NCI-H2029 (cell line): ENCODE results near the gene ZSCAN2.

Experiments
- DNase-seq: peaks from one replicate; lab custom pipeline; 2025; lab: John Stamatoyannopoulos, UW

ZSCAN2 gene

DNA sequence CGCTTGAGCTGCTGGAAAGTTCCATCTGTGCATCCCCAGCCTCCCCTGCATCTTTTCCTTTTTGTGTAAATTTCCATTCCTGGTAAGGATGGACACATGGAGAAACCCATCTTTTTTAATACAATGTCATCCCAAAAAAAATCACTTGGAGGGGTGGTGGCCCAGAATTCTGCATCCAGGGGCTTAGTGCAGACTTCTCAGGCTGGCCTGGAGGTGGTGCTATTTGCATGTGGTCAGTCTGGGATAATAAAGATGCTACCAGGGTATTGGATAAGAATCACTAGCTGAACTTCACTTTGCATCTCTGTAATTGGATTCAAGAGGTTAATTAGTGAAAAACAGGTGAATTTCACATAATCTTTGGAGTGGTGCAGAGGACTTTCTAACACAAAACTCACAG, 1.8 kb upstream of the ZSCAN2 start:
- no peak for DNase-seq

DNA sequence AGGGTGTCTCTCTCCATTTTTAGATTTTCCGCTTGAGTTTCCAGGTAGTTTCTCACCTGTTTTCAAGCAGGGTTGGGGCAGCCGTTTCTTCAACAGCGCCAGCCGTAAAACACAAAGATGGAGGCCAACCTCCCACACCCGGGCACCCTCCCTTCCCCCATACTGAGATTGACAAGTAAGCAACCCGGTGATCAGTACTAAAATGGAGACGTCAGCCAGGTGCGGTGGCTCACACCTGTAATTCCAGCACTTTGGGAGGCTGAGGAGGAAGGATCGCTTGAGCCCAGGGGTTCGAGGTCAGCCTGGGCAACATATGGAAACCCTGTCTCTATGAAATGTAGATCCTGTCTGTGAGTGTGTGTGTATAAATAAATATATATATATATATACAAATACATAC, 903 bp upstream of the ZSCAN2 start:
- DNase-seq = no peak

DNA sequence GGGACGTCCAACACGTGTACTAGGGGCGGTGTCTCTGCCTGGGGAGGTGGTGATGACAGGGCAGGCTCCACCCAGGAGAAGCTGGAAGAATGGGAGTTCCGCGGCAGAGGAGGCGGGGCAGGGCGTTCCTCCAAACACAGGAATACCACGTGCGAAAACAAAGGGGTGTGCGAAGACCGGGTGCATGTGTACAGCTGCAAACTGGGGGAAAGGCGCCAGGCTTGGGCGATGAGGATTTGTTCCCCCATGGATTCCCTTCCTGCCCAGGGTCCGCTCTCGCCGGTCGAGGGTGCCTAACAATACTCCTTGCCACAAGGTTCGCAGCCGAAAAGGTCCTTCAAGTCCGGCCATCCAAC, 500 bp upstream of the ZSCAN2 start:
- DNase-seq = peak; percentile 29

DNA sequence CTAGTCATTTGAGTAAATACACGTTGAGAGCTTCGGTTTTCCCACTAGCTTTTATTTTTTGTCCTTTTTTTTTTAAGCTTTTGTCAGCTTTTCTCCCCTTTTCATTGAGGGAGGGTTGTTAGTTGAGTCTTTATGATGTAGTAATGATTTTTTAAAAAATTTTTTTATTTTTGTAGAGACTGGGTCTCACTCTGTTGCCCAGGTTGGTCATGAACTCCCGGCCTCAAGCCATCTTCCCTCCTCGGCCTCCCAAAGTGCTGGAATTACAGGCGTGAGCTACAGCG, 688 bp downstream of the ZSCAN2 start:
- DNase-seq = no peak

DNA sequence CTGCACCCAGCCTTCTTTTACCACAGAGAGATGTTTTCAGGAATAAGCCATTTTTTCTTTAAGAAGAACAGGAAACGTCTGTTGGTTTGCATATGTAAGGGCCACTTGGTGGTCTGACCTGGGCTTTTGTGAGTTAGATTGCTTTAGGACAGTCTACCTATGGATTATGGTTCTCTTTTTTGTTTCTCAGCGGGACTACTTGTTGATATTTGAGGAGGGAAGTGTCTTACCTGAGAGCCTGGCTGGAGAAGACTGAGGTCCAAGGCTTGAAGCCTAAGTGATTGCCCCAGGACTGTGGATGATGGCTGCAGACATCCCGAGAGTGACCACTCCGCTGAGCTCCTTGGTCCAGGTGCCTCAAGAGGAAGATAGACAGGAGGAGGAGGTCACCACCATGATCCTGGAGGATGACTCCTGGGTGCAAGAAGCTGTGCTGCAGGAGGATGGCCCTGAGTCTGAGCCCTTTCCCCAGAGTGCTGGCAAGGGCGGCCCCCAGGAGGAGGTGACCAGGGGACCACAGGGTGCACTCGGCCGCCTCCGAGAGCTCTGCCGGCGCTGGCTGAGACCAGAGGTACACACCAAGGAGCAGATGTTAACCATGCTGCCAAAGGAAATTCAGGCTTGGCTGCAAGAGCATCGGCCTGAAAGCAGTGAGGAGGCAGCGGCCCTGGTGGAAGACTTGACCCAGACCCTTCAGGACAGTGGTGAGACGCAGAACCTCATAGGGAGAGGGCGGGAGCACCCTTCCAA, 3.0 kb downstream of the ZSCAN2 start:
- DNase-seq = no peak

DNA sequence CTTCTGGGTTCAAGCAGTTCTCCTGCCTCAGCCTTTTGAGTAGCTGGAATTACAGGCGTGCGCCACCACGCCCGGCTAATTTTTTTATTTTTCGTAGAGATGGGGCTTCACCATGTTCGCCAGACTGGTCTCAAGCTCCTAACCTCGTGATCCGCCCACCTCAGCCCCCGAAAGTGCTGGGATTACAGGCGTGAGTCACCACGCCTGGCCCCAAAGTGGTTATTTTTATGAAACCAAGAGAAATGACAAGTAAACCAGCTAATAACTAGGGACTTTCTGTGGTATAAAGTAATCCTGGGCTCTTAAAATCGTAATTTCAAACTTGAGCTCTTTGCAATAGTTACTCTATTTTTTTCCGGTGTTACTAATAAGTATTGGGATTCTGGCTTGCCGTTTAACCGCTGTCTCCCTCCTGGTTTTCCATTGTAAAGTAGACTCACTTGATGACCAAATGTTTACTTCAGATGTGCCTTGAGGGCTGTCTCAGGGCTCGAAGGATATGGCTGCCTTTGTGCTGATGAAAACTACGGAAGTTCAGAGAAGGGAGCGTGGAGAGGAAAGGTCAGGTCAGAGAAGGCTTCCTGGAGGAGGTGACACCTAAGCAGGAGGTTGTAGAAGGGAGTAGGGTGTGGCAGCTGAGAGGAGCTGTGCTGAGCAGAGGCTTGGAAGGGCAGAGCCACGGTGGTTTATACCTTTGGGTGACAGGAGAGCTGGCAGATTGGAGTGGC, 4.2 kb downstream of the ZSCAN2 start:
- DNase-seq = no peak

DNA sequence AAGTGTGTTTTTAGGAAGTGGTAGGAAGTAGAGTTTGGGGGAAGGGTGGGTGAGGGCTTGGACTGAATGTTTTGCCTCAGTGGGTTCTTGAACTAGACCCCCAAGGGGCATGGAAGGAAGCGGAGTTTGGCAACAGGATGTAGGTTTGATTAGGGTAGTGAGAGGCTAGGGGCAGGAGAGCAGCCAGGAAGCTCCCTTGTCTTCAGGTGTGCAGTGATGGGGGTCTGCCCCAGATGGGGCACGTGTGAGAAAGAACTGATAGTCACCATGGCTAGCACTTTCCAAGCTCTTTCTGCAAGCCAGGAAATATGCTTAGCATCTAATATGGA, 4.7 kb downstream of the ZSCAN2 start:
- no peak for DNase-seq

DNA sequence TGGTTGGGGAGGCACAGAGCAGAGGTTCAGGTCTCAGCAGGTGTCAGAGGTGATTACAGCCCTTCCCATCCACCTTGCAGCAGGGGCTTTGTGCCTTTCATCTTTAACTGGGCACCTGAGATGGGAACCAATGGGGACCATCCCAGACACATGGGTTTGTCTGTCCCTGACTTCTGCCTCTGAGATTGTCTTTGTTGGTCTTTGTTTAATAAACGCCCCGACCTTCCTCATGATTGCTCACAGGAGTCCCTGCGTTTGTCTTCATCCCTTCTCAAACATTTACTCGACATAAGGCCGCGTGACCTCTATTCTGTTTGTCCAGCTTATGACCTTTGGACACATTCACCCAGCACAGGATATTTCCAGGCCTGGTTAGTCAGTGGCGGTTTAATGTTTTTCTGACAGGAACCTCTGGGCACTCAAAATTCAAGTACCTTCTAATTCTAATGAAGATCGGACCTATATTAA, 5.9 kb downstream of the ZSCAN2 start:
- no peak for DNase-seq

DNA sequence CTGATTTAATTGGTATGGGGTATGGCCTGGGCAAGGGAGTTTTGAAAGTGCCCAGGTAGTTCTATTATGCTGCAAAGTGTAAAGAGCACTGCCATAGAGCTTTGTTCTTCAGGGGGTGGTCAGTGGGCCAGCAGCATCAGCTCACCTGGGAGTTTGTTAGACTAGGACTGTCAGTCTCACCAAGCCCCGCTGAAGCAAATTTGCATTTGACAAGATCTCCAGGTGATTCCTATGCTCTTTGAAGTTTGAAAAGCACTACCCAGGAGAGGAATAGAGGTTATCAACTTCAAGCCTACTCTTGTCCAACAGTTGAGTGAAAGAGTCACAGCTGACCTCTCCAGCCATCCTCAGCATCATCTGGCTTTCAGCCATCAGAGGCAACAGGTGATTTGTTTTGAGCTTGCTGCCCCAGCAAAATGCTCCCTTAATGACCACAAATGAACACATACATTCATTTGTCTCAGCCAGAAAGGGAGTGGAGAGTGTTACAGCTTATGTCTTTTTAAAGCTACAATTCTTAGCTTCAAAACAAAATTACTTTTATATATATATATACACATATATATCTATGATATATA, 8.0 kb downstream of the ZSCAN2 start:
- DNase-seq = no peak

DNA sequence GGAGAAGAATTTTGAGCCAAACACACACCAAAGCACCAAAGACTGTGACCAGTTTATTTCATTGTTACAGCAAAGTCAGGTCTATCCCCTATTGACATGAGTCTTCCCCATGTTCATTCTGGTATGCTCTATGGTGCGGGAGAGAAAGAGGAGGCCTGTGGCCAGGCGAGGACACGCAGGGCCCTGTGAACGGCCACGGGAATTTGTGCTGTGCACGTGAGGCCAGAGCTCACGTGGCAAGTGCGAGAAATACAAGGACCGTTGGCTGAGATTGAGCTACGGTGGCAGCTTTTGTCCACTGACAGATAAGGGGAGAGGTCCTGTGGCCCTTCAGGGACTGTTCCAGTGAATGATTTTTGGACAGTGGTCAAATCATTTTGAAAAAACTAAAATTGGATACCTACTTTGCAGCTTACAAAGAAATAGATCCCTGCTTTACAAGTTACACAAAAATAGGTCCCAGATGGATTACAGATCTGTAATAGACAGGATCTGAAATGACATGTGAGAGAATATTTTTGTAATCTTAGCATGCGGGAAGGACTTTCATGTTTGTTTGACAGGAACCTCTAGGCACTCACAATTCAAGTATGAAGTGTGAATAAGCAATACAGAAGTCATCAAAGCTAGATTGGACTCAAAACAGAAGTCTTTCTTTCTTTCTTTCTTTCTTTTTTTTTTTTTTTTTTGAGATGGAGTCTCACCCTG, 9.2 kb downstream of the ZSCAN2 start:
- DNase-seq = no peak

DNA sequence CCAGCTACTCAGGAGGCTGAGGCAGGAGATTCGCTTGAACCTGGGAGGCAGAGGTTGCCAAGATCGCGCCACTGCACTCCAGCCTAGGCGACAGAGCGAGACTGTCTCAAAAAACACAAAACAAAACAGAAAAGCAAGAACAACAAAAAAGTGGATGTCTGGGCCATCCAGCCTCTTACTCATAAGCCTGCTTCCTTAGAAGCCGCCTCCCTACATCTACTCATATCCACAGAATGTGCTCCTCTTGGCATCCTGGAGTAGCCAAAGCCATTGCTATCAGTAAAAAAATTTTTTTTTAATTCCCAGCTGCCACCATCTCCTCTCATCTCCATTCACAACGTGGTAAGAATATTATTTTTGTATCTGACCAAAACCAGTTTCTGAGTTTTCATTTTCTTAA, 10.8 kb downstream of the ZSCAN2 start:
- no peak for DNase-seq

DNA sequence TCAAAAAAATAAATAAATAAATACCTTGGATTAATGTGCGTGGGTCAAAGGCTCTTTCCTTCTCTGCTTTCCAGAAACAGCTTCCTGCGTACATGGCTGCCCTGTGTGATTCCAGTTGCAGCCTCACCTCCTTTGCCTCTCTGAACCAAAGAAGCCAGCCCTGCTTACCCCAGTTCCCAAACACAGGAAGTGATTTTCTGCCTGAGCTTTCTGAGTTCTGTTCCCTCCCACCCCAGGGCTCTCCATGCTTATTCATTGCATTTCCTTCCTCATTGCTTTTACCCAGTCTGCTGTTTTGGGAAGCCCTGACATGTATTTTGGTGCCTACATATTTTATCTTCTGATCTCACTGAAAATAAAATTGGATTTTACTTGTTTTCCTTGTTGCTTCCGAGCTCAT, 15.4 kb downstream of the ZSCAN2 start:
- DNase-seq = no peak

DNA sequence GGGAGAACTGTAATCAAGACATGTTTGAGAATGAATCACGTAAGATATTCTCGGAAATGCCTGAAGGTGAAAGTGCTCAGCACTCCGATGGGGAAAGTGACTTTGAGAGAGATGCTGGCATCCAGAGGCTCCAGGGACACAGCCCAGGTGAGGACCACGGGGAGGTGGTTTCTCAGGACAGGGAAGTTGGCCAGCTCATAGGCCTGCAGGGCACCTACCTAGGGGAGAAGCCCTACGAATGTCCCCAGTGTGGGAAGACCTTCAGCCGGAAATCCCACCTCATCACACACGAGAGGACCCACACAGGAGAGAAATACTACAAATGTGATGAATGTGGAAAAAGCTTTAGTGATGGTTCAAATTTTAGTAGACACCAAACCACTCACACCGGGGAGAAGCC, 19.8 kb downstream of the ZSCAN2 start:
- no peak for DNase-seq

DNA sequence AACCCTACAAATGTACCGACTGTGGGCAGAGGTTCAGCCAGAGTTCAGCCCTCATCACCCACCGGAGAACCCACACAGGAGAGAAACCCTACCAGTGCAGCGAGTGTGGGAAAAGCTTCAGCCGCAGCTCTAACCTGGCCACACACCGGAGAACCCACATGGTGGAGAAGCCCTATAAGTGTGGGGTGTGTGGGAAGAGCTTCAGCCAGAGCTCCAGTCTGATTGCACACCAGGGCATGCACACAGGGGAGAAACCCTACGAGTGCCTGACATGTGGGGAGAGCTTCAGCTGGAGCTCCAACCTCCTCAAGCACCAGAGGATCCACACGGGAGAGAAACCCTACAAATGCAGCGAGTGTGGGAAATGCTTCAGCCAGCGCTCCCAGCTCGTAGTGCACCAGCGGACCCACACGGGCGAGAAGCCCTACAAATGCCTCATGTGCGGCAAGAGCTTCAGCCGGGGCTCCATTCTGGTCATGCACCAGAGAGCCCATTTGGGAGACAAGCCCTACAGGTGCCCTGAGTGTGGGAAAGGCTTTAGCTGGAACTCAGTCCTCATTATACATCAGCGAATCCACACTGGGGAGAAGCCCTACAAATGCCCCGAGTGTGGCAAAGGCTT, 20.7 kb downstream of the ZSCAN2 start:
- DNase-seq = no peak

DNA sequence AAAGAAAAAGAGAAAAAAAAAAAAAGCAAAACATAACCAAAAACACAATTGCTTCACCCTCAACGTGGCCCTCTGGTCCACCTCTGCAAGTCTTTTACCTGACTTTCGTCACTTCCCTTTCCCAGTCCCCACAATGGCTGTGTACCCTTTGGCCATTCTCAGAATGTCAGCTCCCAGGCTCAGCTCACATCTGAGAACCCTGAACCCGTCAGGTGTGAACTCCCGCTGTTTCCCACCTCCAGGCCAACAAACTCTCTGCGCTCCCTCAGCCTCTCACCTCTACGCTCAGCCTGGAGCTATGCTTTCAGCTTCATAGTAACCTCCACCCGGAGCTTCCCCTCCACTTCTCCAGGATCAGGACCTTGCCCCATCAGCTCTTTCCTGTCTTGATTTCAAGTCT, 23.6 kb downstream of the ZSCAN2 start:
- DNase-seq = no peak

DNA sequence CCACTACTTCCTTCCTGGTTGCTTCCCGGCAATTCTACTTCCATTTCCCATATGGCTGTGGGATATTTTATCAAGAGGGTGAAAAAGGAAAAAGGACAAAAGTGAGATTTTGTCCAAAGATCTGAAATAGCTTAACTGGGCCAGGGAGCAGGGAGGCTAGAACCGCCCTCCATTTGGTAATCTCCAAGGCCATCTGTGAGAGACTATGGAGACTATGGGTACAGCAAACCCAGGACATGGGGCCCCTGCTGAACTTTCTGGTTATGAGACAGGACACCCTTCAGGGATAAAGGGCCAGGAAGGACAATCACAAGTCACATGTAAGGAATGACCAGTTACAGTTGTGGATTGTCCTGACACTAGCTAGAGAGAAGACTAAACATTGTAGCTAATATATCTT, 24.3 kb downstream of the ZSCAN2 start:
- no peak for DNase-seq

DNA sequence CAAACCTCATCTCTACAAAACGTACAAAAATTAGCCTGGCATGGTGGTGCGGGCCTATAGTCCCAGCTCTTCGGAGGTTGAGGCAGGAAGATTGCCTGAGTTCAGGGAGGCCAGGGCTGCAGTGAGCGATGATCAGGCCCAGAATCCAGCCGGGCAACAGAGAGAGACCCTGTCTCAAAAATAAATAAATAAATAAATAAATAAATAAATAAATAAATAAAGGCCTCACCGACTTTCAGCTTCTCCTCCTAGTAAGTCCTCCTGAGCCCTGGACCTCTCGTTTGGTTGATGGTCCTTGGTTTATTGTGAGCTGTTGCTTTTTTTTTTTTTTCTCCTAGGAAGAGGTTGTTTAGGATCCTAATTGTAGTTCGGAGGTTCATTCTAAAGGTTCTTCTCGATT, 28.2 kb downstream of the ZSCAN2 start:
- DNase-seq = no peak

DNA sequence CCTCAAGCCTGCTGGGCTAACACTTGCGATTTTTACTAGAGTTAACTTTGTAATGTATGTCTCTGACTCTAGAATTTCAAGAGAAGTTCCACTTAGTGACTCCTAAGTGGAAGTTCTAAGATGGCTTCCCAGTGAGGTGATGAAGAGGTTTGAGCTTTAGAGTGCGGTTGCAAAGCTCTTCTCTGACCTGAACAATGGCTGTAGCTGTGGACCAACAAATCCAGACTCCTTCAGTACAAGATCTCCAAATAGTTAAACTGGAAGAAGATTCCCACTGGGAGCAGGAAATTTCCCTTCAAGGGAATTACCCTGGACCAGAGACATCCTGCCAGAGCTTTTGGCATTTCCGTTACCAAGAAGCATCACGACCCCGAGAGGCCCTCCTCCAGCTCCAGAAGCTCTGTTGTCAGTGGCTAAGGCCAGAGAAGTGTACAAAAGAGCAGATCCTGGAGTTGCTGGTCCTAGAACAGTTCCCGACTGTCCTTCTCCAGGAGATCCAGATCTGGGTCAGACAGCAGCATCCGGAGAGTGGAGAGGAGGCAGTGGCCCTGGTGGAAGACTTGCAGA, 31.0 kb downstream of the ZSCAN2 start:
- DNase-seq = peak; percentile 1

DNA sequence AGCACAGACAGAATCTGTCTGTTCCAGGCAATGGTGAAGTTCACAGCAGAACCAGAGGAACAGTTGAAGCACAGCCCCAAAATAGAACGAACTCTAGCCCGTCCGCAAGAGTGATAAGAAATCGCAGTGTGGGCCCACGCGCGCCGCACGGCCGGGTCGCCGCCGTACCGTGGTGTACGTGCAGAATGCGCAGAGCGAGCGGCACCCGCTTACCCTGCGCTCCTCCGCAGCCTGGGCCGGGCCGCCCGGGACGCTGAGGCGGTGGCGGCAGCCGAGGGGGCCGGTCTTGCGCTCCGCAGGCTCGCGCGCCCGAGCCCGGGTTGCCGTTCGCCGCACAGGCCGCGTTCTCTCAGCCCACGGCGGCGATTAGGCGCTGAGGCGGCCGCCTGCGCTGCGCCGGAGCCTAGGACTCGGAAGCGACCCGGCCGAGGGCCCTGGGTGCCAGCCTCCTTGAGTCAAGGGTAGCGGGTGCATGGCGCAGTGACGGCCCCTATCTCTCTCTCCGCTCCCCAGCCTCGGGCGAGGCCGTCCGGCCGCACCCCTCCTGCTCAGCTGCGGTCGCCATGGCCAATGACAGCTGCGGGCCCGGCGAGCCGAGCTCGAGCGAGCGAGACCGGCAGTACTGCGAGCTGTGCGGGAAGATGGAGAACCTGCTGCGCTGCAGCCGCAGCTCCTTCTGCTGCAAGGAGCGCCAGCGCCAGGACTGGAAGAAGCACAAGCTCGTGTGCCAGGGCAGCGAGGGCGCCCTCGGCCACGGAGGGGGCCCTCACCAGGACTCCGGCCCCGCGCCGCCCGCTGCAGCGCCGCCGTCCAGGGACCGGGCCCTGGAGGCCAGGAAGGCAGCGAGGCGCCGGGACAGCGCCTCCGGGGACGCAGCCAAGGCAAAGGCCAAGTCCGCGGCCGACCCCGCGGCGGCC, 32.8 kb downstream of the ZSCAN2 start:
- DNase-seq = peak; percentile 1

DNA sequence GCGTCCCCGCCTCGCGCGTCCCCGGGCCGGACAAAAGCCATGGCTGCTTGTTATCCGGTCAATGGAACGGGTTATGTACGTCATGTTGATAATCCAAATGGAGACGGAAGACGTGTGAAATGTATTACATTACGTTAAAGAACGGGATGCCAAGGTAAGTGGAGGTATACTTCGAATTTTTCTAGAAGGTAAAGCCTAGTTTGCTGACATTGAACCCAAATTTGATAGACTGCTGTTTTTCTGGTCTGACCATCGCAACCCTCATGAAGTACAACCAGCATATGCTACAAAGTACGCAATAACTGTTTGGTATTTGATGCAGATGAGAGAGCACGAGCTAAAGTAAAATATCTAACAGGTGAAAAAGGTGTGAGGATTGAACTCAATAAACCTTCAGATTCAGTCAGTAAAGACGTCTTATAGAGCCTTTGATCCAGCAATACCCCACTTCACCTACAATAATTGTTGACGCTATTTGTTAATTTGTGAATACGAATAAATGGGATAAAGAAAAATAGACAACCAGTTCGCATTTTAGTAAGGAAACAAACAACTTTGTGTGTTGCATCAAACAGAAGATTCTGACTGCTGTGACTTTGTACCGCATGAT, 33.5 kb downstream of the ZSCAN2 start:
- no peak for DNase-seq

DNA sequence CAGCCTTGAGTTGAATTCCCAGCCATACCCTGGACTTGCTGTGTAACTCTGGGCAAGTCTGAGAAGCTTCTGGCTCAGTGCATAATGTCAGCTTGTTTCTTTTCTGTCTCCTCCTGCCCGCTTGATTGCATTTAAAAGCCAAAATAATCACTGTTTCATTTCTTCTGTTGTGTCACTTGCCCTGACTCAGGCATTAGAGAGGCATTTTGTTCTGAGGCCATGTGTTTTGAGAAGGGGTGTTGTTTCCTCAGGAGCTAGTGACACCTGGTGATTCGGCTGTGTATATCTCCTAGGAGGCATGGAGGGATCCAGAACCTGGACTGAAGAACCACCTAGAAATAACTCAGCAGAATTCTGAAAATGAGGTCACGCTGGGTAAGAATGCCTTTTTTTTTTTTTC, 37.3 kb downstream of the ZSCAN2 start:
- no peak for DNase-seq
